Measurements from ENCODE around the gene KIDINS220. TPM values are rescaled to one million over a fixed set of nuclear protein-coding genes. Genes with fewer than 3 reads are reported as not detected.

Gene KIDINS220
- total RNA-seq, 1 donor from 2014 or later = 45.3 TPM

DNA sequence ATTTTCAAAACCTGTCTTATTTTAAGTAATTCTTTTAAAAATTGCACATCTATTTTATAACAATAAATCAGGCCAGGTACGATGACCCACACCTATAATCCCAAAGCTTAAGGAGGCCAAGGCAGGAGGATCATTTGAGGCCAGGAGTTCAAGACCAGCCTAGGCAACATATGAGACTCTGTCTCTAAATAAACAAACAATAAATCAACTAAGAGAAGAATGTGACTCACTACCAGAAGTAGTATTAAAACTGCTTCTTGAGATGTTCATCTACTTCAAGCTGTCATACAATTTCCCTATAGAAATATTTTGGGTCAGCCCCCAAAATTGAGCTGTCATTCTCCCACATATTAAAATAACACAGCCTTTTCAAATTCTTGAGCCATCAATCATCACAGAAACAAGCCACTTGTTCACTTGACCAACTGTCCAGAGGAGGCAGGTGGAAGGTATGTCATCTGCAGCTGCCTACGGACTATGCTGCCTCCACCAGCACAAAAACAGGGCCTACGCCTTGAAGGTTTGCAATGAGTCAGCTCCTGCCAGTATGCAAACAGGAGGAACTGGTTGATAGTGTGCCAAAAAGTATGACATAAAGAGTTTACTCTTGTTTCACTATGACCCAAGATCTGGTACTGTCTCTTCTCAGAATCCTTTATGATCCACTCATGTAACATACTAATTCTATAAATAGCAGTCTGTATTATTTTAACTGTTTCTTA is 33.6 kb downstream of the KIDINS220 start:
- FAIRE-seq (no peak), DNase-seq (ENCODE audit: low read depth) (peak; percentile 97)
- no peaks in the 10 kb centered on the region for H3K27me3 ChIP-seq (ENCODE audit: control insufficient read depth, insufficient read depth, low read length)
- H3K4me3 ChIP-seq (ENCODE audit: low read depth, low read length) = no peak overlapping the region
- TF ChIP-seq, protein P1, sequence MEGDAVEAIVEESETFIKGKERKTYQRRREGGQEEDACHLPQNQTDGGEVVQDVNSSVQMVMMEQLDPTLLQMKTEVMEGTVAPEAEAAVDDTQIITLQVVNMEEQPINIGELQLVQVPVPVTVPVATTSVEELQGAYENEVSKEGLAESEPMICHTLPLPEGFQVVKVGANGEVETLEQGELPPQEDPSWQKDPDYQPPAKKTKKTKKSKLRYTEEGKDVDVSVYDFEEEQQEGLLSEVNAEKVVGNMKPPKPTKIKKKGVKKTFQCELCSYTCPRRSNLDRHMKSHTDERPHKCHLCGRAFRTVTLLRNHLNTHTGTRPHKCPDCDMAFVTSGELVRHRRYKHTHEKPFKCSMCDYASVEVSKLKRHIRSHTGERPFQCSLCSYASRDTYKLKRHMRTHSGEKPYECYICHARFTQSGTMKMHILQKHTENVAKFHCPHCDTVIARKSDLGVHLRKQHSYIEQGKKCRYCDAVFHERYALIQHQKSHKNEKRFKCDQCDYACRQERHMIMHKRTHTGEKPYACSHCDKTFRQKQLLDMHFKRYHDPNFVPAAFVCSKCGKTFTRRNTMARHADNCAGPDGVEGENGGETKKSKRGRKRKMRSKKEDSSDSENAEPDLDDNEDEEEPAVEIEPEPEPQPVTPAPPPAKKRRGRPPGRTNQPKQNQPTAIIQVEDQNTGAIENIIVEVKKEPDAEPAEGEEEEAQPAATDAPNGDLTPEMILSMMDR (IDR thresholded peaks at IDR 0.05; ENCODE audit: insufficient read depth, low read length, severe bottlenecking) = peak; percentile 26
- peaks cover 4% of the 10 kb centered on the region for H3K36me3 ChIP-seq (ENCODE audit: control insufficient read depth, insufficient read depth, low read length)

DNA sequence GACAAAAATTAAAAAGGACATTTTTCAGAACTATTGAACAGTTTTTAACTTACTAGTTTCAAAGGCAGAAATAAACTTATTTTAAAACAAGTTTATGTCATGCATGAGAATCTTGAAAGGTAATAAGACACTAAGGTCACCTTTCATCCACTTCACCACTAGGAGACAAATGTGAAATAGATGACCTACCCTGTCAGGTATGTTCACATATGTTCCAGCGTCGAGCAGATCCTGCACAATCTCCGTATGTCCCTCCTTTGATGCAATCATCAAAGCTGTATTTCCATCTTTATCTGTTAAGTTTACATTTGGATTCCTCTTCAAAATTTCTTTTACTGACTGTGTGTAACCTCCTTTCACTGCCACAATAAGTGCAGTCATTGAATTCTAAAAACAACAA is 34.7 kb downstream of the KIDINS220 start:
- Histone ChIP-seq H3K36me3 (ENCODE audit: control insufficient read depth, insufficient read depth, low read length) (peaks cover 4% of the 10 kb centered on the region), H3K4me3 (ENCODE audit: low read depth, low read length) (no peak overlapping the region), H3K27me3 (ENCODE audit: control insufficient read depth, insufficient read depth, low read length) (no peaks in the 10 kb centered on the region)
- DNase-seq (ENCODE audit: low read depth) (no peak), FAIRE-seq (no peak)
- TF ChIP-seq, protein P1 (IDR thresholded peaks at IDR 0.05; ENCODE audit: insufficient read depth, low read length, severe bottlenecking) = no peak

DNA sequence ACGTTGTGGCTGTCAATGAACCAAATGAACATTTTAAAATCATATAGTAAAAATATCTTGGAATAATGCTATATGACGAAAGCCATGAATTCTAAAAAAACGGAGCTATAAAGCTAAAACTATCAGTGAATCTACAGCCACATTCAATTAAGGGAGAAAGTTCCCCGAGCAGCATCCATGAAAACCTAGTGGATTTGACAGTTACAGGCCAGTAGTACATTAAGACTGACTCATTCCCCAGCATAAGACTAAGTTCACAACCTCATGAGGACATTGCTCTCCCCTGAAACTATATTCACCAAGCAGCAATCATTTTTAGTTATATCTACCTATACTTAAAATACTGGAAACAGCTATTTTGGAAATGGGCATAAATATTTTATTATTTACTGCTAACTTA is 36.6 kb downstream of the KIDINS220 start:
- Histone ChIP-seq H3K27me3 (ENCODE audit: control insufficient read depth, insufficient read depth, low read length) (no peaks in the 10 kb centered on the region), H3K36me3 (ENCODE audit: control insufficient read depth, insufficient read depth, low read length) (peaks cover 8% of the 10 kb centered on the region), H3K4me3 (ENCODE audit: low read depth, low read length) (no peak overlapping the region)
- FAIRE-seq = no peak
- TF ChIP-seq, protein P1 (IDR thresholded peaks at IDR 0.05; ENCODE audit: insufficient read depth, low read length, severe bottlenecking) = no peak
- DNase-seq (ENCODE audit: low read depth) = no peak

DNA sequence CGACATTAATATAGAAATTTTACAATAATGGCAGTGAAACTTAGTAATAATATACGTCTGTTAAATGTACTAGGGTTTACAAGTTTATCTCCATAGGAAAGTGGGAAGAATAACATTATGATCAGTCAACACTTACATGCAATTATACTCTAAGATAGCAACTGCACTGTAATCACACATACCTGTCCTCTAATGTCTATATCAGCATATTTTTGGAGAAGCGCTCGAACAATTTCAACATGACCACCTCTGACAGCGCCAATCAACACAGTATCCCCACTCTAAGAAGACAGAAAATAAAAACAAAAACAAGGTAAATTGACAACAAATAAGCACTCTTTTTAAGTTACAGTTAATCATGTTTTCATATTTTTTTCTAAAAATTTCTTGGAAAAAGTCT is 37.2 kb downstream of the KIDINS220 start:
- Histone ChIP-seq H3K4me3 (ENCODE audit: low read depth, low read length) (no peak overlapping the region), H3K27me3 (ENCODE audit: control insufficient read depth, insufficient read depth, low read length) (no peaks in the 10 kb centered on the region), H3K36me3 (ENCODE audit: control insufficient read depth, insufficient read depth, low read length) (peaks cover 8% of the 10 kb centered on the region)
- DNase-seq (ENCODE audit: low read depth) (no peak), FAIRE-seq (no peak)
- TF ChIP-seq, protein P1 (IDR thresholded peaks at IDR 0.05; ENCODE audit: insufficient read depth, low read length, severe bottlenecking) = no peak

DNA sequence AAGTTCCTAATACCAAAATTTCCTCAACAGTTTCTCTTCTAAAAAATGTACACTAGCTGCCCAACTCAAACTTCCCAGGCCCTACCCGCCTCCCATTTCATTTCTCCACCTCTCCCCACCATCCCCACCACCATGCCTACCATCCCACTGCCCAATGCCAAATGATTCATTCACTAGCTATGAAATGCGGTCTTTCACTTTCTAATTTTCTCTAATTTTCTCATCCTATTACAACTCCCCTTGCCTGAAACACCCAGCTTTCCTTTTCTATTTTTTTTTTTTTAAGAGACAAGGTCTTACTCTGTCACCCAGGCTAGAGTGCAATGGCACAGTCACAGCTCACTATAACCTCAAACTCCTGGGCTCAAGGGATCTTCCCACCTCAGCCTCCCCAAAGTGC is 38.4 kb downstream of the KIDINS220 start:
- H3K36me3 ChIP-seq (ENCODE audit: control insufficient read depth, insufficient read depth, low read length) = peaks cover 10% of the 10 kb centered on the region

More for the DNA sequence above, 38.4 kb downstream of the KIDINS220 start:
- TF ChIP-seq, protein P1 (IDR thresholded peaks at IDR 0.05; ENCODE audit: insufficient read depth, low read length, severe bottlenecking) = no peak
- no peaks in the 10 kb centered on the region for H3K27me3 ChIP-seq (ENCODE audit: control insufficient read depth, insufficient read depth, low read length)
- FAIRE-seq (no peak), DNase-seq (ENCODE audit: low read depth) (no peak)
- no peak overlapping the region for H3K4me3 ChIP-seq (ENCODE audit: low read depth, low read length)

All from bronchial epithelial cell (primary cell).